Cardiac septum (tissue), 1 donor: ENCODE data around the gene CCDC181. TPM values are rescaled to one million over a fixed set of nuclear protein-coding genes. Genes with fewer than 3 reads are reported as not detected.
"Not testable (repeated sequence)": the region's sequence is repeated elsewhere in the genome, so short reads cannot be mapped to it uniquely, and the experiment has no call there.

Experiments used
- DNase-seq: peaks from one replicate; pipeline ENCODE4 v3.0.0-alpha.2; 2020; ENCODE audit warnings: low spot score
- intact Hi-C: fragments of 100-400 bp; cut with DNase I; formaldehyde crosslinking; loops from one replicate; pipeline ENCODE4 v1.14.0; 2022
- total RNA-seq: library from RNA; stranded (reverse); fragmentation: NEBNext Ultra II Directional; extraction: Animal tissue kit (Norgen Biotek cat#: 25700); gene quantifications from one replicate; pipeline ENCODE4 v1.2.1, GENCODE V29; 2021
- donor health status: DM: no; HTN: no; CAD: no.

Gene CCDC181
- total RNA-seq, 1 donor from 2014 or later, result 1.2 TPM

DNA sequence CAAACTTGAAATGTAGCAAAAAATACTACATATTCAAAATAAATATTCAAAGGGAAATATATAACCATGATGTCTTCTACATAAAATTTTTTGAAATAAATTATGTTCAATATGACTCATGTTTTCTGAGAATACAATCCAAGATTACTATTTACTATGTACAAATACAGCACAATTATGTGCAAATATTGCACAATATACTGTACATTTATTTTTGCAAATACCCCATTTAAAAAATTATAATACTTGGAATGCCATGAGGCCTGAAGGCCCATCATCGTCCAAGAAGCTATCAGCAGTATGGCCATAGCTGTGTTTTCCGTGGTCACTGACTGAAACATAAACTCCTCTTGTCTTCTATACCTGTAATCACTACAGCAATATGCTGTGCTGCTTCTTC is 12.3 kb downstream of the CCDC181 start:
- intact Hi-C loops, result no loop called here
- DNase-seq, result no peak

DNA sequence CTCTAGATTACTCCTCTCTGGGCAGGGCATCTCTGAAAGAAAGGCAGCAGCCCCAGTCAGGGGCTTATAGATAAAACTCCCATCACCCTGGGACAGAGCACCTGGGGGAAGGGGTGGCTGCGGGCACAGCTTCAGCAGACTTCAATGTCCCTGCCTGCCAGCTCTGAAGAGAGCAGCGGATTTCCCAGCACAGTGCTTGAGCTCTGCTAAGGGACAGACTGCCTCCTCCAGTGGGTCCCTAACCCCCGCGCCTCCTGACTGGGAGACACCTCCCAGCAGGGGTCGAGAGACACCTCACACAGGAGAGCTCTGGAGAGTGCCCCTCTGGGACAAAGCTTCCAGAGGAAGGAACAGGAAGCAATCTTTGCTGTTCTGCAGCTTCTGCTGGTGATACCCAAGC is 18.9 kb downstream of the CCDC181 start:
- DNase-seq, intact Hi-C loops: not testable (repeated sequence)

DNA sequence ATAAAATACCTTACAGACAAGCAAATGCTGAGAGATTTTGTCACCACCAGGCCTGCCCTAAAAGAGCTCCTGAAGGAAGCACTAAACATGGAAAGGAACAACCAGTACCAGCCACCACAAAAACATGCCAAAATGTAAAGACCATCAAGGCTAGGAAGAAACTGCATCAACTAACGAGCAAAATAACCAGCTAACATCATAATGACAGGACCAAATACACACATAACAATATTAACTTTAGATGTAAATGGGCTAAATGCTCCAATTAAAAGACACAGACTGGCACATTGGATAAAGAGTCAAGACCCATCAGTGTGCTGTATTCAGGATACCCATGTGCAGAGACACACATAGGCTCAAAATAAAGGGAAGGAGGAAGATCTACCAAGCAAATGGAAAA is 24.7 kb downstream of the CCDC181 start:
- intact Hi-C loops, DNase-seq: not testable (repeated sequence)

DNA sequence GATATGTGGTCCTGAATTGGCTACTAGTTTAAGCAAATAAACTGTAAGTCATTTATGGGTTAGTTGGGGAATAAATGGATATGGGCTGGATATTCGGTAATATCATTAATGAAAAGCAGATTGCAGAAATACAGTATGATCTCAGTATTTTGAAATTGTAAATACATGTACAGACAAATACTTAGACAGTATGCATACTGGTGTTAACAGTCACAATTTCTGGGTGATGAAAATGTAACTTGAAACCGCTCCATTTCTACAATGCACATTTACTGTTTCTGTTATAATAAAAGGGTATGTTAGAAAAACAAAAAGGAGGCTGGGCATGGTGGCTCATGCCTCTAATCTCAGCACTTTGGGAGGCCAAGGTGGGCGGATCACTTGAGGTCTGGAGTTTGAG is 31.3 kb downstream of the CCDC181 start:
- no peak for DNase-seq
- intact Hi-C loops, result no loop called here

DNA sequence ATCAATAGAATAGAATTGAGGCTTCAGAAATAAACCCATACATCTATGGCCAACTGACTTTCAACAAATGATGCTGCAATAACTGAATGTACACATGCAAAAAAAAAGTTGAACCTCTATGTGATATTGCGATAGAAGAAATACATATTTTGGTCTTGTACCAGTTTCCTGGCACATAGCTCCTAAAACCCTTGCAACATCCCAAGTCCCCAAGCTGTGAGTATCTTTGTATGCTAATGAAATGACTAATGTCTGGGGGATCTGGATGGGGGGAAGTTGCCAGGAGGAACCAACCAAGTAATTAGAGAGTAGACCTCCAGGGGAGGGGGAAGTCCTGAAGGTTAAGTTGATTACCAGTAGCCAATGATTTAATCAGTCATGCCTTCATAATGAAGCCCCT is 34.9 kb downstream of the CCDC181 start:
- intact Hi-C loops, result no loop called here
- no peak for DNase-seq

DNA sequence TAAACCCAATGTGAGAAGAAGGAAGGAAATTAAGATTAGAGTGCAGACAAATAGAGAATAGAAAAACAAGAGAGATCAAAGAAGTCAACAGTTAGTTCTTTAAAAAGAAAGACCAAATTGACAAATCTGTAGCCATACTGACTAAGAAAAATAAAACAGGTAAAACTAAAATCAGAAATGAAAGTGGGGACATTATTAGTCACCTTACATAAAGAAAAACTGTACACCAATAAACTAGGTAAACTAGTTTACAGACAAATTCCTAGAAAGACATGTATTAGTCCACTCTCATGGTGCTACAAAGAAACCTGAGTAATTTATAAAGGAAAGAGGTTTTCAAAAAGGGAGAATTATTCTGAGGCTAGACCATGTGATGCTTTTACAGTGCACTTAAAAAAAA is 37.0 kb downstream of the CCDC181 start:
- no peak for DNase-seq
- intact Hi-C loops, result no loop called here

DNA sequence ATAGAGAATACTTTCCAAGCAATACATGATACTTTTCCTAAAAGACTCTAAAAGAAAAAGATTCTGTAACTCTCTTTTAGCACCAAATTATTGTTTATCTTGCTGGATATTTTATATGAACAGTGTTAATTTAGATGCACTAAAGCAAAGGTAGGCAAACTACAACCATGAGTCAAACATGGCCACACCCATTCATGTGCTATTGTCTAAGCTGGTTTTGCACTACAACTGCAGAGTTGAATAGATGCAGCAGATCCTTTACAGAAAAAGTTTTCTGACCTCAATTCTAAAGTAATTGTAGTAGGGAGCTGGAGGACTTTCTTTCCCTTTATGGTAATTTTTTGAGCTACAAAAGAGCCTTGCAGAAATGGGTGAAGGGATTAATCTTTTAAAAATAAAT is 39.9 kb downstream of the CCDC181 start:
- DNase-seq, result no peak
- intact Hi-C loops, result no loop called here

DNA sequence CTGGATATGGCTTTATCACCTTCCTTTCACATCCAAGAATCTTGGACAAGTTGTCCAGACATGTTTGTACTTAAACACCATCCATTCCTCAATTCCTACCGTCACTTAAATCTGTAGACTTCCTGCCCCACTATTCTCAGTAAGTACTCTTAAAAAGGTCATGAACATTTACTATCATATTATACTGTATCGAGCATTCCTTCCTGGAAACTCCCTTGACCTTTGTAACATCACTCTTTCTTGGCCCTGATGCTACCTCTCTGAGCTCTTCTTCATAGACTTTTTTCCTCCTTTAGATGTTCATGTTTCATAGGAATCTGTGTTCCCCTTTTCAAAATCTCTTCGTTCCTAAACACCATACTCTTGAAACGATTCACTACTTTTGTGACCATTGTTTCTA is 43.8 kb downstream of the CCDC181 start:
- DNase-seq, result no peak
- intact Hi-C loops, result no loop called here

DNA sequence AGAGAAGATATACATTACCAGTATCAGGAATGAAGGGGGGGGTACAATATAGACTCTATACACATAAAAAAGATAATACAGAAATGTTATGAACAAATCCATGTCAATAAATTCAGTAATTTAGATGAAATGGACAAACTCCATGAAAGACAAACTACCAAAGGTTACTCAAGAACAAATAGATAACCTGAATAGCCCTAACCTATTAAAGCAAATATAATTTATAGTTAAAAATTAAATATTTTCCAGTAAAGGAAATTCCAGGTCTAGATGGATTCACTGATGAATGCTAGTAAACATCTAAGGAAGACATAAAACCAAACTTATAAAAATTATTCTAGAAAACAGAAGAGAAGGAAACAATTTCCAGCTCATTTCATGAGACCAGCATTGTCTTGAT is 46.1 kb downstream of the CCDC181 start:
- intact Hi-C loops, result no loop called here

DNA sequence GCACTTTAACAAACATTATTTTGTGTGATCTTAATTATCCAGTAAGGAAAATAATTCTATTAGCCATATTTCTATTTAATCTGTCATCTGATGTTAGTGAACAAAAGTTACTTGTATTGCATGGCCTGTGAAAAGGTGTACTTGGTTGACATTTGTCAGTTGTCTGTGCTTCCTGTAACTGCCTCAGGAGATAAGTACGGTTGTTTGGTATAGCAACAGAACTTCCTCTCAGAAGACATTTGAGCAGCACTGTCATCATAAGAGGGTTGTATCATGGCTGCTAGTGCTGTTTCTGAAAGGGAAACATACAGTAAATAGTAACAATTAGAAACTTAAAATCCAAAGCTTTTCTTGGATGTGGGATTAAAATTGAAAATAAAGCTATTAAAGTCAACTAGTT is 55.9 kb downstream of the CCDC181 start:
- intact Hi-C loops, result no loop called here
- DNase-seq, result no peak

More for the DNA sequence above, 46.1 kb downstream of the CCDC181 start:
- DNase-seq, result no peak

DNA sequence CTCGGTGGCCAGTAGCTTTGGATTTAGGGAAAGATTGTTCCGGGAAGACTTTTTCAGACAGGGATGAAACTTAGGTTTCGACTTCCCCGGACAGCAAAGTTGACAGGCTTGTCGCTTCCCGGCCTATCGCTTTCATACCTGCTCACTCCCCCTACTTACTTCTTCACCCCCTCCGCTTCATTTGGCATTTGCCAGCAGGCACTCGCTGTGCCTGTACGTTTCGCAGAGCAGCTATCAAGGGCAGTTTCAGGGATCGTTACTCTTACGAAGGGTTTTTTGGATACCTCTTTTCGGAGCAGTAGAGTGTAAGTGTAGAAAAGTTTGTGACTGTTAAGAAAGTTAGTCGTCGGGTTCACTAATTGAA is 58.9 kb downstream of the CCDC181 start:
- no peak for DNase-seq
- intact Hi-C loops, result loop anchor here (10.0 kb wide), 2 partner anchors 116 to 1434 kb away; partner anchors contain the start of genes DCAF6, MPC2 and SLC19A2

DNA sequence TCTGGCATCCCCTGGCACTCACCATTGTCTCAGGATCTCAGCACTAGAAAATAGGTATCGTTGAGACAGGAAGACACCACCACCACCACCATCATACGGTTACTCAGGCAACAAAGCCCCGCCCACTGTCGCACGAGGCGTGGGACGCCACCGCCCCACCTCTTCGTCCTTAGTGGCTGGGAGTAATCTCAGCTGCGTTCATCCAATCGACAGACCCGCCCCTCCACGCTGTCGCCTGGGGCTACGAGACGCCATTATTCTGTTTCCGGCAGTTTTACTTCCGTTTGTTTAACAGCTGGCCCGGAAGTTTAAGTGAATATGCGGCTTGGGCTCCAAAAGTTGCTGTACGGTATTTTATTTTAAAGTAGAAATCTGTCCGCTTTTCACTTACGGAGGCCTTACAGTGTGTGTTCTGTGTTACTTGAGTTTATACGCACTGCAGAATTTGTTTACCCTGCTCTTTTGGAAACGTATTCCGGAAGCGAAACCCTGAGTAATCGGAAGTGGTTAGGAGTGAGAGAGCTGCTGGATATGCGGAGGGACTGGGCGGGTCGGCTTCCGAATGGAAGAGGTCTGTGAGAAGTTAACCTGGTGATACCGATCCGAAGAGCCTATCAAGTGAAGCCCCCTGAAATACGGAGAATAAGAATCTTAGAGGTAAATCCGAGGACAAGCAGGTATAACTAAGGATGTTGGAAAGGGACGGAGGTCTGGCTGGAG is 59.4 kb downstream of the CCDC181 start, which contains the start of the genes BLZF1 and NME7:
BLZF1 (plus strand) TSS at position 510 of the 720 bp plus-strand sequence. CDS start 1,328 bp downstream, outside the sequence.
NME7 (minus strand) TSS at position 112 of the 720 bp plus-strand sequence; CDS start at position 25, 87 bp downstream.
- intact Hi-C loops, result loop anchor here (10.0 kb wide), 2 partner anchors 117 to 1433 kb away; partner anchors contain the start of genes DCAF6, MPC2 and SLC19A2
- peak; percentile 98 for DNase-seq

DNA sequence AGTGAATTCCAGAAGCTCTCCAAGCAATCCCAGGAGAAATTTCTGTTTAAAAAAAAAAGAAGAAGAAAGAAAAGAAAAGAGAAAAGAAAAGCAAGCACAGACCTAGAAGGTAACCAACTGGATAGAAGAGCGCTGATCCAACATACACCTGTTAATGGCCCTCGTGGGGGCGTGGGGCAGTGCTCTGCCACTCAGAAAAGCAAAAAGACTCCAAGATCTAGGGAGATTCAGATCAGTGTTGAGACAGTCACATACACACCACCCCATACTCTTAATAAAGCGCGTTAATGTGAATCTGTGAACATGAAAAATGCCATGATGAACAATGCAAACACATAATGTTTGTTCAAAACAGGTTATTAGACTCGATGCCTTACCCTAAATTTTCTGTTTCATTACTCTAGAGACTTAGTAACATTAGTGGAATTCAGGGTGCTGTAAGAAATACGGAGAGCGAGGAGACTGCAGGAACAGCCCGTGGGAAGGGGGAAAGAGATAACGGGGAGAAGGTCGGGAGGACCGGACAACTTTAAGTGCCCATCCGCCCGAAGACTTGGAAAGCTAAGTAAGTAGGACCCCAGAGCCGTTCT is 60.1 kb downstream of the CCDC181 start:
- intact Hi-C loops, result loop anchor here (10.0 kb wide), 2 partner anchors 118 to 1432 kb away; partner anchors contain the start of genes DCAF6, MPC2 and SLC19A2
- no peak for DNase-seq

DNA sequence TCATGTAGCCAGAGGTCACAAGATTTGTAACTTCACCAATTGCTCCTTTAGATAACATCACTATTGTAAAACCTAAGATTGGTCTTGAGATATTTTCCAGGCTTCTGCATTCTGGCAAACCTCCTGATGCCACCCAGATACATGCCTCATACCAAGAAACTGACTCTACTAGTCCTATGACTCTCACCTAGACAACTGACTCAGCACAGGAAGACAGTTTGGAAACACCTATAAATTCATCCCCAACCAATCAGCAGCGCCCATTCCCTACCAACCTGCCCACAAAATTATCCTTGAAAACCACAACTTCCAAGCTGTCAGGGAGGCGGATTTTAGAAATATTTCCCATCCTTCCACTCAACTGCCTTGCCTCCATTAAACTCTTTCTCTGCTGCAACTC is 62.3 kb downstream of the CCDC181 start:
- intact Hi-C loops, result loop anchor here (10.0 kb wide), 2 partner anchors 120 to 1430 kb away; partner anchors contain the start of genes DCAF6, MPC2 and SLC19A2
- no peak for DNase-seq

DNA sequence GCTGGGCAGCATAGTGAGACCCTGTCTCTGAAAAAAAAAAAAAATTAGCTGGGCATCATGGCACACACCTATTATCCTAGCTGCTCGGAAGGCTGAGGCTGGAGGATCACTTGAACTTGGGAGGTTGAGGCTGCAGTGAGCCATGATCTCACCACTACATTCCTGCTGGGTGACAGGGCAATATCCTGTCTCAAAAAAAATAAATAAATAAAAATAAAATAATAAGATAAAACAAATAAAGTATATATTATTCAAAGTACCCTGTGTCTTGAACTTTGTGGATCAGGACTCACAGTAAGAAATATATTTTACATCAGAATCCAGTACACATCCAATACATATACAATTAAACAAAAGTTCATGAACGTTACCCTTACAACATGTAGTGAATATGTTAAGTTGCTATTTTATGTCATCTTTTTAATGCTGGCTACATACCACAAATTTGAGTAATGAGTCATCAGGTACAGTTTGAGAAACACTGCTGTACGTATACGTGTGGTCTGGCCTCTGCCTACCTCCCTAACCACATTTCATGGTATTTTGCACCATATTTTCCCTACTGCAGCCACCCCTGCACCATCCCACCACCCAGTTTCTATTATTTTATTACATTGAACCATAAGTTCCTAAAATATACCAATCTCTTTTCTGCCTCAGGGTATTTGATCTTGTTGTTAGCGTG is 64.1 kb downstream of the CCDC181 start:
- intact Hi-C loops, result loop anchor here (10.0 kb wide), 2 partner anchors 122 to 1428 kb away; partner anchors contain the start of genes DCAF6, MPC2 and SLC19A2
- DNase-seq, result no peak

DNA sequence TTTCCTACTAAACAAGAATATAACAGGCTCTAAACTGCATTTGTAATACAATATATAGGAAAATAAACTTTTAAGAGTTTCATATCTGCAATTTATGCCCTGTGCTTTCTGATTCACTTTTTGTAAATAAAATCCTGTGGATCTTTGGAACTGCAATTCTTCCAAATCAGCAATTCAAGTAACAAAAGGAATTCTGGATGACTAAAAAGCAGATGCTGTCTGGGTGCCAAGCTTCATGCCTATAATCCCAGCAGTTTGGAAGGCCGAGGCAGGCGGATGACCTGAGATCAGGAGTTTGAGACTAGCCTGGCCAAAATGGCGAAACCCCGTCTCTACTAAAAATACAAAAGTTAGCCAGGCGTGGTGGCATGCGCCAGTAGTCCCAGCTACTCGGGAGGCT is 66.0 kb downstream of the CCDC181 start:
- intact Hi-C loops, result loop anchor here (10.0 kb wide), 2 partner anchors 124 to 1426 kb away; partner anchors contain the start of genes DCAF6, MPC2 and SLC19A2
- DNase-seq, result no peak

DNA sequence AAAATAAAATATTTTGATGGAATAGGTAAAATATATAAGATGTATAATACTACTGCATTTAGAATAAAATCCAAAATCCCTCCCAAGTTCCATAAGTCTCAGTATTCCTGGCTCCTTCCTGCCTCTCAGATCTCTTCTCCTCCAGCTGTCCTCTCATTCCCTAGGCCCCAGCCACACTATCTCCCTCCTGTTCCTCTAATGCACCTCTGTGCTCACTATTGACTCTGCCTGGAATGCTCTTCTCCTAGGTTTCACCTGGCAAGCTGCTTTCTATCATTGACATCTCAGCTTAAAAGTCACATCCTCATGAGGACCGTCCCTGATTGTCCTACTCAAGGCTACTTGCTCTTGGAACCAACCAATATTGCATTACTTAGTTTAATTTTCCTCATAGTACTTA is 66.9 kb downstream of the CCDC181 start:
- intact Hi-C loops, result loop anchor here (10.0 kb wide), 2 partner anchors 124 to 1426 kb away; partner anchors contain the start of genes DCAF6, MPC2 and SLC19A2
- DNase-seq, result no peak

DNA sequence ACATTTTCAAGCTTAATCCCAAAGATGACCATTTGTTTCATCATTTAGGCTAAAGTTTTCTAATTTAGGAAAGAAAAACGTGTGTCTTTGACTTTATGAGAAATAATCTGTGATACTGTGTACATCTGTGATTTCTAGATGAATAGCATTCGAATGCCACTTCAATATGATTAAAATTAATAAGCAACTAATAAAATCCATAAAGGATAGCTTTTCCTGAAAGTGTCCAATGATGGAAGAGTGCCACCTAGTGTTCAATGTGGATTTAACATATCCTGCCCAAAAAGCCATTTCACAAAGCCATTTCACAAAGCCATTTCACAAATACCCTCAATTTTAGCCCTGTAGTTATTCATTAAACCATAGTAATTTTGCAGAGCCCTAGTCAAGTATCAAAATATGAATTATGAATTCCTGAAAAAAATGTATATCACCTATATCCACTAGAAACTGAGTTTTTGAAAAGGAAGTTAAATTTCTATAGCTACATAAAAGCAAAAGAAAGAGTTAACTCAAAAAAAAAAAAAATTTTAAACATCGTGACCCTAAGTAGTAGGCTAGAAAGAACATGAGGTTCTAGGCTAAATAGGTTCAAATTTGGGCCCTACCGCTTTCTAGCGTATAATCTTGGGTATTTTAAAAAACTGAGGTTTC is 78.8 kb downstream of the CCDC181 start:
- intact Hi-C loops, result loop anchor here (2.0 to 10.0 kb wide), 3 partner anchors 746 to 1004 kb away; no protein-coding TSS in a partner anchor
- no peak for DNase-seq

DNA sequence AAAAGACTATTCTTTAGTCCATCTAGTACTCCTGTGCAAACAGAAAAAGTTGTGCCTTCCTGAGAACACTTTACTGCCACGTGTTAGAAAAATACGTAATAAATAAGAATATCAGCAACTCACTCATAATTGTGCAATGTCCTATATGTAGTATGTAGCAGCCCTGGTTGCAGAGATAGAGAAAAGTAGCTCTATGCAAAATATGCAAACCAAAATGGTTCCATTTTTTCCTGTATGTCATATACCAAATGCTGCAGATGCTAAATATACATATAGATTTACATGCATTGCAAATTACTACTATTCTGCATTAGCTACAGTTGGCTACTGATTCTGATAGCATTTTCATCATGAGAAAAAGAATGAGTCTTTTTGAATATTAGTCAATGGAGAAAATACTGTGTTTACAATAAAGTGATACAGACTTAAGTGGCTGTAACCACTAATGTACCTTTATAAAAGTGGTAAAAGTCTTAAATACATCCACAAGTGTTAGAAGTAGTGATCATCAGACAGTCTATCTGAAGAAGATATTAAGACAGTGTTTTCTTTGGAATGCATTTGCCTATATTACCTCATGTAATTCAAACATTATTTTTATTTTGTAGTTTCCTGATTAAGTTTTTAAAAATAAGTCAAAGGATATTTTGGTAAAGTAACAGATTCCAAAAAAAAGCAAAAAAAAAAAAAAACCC is 79.4 kb downstream of the CCDC181 start:
- no peak for DNase-seq
- intact Hi-C loops, result loop anchor here (2.0 to 10.0 kb wide), 3 partner anchors 745 to 1003 kb away; no protein-coding TSS in a partner anchor
